ENCODE measurements around the gene CCDC197.

The CCDC197 gene

DNA sequence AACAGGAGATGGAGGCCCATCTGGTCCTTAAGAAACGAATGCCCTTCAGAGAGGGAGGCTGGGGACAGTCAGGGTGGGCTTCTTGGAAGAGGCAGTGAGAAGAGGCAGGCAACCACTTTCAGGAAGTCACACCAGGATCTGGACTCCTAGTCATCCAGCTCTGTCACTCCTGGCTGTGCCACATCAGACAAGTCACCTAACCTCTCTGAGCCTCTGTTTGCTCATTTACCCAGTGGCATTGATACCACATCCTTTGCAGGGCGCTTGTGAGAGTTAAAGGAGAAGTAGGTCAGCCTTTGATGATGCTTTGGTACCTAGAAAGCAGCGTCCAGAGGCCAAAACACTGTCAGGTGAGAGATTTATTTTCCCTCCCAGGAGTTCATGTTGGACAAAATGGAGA, 11.1 kb downstream of the CCDC197 start:
- TF ChIP-seq, protein P1, sequence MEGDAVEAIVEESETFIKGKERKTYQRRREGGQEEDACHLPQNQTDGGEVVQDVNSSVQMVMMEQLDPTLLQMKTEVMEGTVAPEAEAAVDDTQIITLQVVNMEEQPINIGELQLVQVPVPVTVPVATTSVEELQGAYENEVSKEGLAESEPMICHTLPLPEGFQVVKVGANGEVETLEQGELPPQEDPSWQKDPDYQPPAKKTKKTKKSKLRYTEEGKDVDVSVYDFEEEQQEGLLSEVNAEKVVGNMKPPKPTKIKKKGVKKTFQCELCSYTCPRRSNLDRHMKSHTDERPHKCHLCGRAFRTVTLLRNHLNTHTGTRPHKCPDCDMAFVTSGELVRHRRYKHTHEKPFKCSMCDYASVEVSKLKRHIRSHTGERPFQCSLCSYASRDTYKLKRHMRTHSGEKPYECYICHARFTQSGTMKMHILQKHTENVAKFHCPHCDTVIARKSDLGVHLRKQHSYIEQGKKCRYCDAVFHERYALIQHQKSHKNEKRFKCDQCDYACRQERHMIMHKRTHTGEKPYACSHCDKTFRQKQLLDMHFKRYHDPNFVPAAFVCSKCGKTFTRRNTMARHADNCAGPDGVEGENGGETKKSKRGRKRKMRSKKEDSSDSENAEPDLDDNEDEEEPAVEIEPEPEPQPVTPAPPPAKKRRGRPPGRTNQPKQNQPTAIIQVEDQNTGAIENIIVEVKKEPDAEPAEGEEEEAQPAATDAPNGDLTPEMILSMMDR (conservative IDR thresholded peaks at IDR 0.05; ENCODE audit: low read length), result no peak
- no peak for DNase-seq (ENCODE audit: low read depth)
- no peak overlapping the region for H3K4me3 ChIP-seq (ENCODE audit: low read length)

DNA sequence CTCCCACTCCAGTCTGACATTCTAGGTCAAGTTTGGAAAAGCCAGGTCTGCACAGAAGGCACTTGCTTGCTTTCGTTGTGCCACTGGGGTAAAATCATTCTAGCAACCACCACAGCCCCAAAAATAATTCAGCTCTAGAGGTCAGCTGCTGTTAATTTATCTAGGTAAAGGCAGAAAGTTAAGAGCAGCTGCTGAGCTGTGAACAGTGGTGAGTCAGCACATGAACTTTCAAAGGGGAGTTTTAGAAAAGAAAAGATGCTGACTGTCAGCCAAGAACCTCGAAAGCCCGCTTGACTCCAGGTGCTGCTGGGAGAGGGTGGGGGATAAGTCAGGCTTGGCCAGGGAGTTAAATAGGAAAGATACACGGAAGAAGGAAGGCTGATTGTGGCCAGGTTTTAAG, 12.7 kb downstream of the CCDC197 start:
- DNase-seq (ENCODE audit: low read depth), result peak; percentile 31
- H3K4me3 ChIP-seq (ENCODE audit: low read length), result no peak overlapping the region
- TF ChIP-seq, protein P1 (conservative IDR thresholded peaks at IDR 0.05; ENCODE audit: low read length), result no peak

DNA sequence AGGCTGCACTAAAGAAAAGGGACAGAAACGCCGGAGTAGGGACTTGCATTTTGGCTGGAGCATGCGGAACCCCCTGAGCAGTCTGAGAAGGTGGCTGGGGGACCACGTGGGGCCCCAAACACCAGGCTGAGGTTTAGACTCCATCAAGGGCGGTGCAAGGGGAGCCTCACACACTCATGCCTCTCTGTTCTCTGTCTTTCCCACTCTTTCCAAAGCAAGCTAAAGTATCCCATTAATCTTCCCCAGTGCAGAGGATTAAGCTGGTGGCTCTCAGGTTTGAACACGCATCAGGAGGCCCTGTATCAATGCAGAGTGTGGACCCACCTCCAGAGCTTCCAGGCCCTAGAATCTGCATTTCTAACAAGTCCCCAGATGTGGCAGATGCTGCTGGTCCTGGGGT, 13.5 kb downstream of the CCDC197 start:
- TF ChIP-seq, protein P1 (conservative IDR thresholded peaks at IDR 0.05; ENCODE audit: low read length), result no peak
- DNase-seq (ENCODE audit: low read depth), result no peak

DNA sequence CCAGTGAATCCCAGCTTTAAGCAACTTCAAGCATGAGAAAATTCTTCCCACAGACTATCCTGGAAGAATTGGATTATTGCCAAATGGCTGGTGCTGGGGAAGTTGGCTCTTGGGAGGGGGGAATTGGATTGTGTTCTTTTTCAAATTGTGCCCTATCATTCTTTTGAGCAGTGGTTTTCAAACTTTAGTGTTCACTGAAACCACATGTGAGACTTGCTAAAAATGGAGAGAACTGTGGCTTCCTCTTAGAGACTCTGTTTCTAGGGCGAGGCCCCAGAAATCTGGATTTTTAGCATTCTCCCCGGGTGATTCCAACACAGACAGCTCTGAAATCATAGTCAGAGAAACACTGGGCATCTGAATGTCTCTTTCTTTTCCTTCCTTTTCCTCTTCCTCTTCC, 14.7 kb downstream of the CCDC197 start:
- TF ChIP-seq, protein P1 (conservative IDR thresholded peaks at IDR 0.05; ENCODE audit: low read length), result no peak
- peak; percentile 72 for DNase-seq (ENCODE audit: low read depth)
- no peak overlapping the region for H3K4me3 ChIP-seq (ENCODE audit: low read length)

More for the DNA sequence above, 13.5 kb downstream of the CCDC197 start:
- no peak overlapping the region for H3K4me3 ChIP-seq (ENCODE audit: low read length)

DNA sequence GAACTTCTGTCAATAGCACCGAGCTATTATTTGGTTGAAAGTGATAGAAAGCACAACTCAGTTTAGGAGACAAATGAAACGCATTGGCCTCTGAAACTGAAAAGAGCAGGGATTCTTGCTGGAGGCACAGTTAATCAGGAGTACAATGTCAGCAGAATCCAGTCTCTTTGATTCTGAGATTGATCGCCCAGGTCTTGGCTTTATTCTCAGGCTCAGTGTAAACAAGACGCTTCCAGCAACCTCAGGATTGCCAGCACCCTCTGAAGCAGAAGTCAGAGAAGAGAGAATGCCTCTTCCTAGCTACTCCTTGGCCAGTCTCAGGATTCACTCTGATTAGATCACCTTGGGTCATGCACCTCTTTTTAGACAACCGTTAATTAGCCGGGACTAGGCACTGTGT, 17.3 kb downstream of the CCDC197 start:
- no peak overlapping the region for H3K4me3 ChIP-seq (ENCODE audit: low read length)
- DNase-seq (ENCODE audit: low read depth), result no peak
- TF ChIP-seq, protein P1 (conservative IDR thresholded peaks at IDR 0.05; ENCODE audit: low read length), result no peak

DNA sequence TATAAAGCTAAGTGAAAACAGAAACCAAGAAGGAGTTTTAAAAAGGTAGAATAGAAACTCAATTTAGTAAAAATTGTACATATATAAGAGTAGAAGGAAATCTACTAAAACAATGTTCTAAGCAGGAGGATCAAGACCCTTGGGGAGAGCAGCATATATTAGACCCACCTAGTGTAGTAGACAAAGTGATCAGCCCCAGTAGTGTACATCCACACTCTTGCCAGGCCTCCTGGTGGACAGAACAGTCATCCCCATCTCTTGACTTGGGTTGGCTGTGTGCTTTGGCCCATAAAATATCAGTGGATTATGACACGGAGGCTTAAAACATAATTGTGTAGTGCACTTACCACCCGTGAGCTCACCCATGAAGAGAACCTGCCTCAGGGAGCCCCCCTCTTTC, 18.1 kb downstream of the CCDC197 start:
- no peak for DNase-seq (ENCODE audit: low read depth)
- TF ChIP-seq, protein P1 (conservative IDR thresholded peaks at IDR 0.05; ENCODE audit: low read length), result no peak
- no peak overlapping the region for H3K4me3 ChIP-seq (ENCODE audit: low read length)

DNA sequence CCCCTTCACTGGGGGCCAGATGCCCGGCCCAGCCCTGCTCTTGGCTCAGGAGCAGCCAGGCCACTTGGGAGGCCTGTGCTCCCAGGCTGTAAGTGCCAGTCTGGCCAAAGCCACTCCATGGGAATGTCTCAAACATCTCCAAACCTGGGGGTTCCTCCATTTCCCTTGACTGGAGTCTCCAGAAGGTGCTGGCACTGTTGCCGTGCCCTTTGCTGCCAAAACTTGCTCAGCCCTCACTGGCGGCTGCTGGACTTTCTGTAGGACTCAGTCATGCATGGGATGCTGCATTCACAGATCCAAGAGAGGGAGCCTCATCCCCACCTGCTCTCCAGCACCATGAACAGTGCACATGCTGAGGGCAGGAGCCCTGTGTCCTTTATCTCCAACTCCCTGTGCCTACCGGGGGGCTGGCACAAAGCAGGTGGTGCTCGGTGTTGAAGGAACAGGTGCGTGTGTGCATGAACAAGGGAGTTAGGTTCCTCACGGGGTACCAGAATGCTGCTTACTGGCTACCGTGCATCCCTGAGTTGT, 19.4 kb downstream of the CCDC197 start:
- TF ChIP-seq, protein P1 (conservative IDR thresholded peaks at IDR 0.05; ENCODE audit: low read length), result no peak
- no peak for DNase-seq (ENCODE audit: low read depth)
- H3K4me3 ChIP-seq (ENCODE audit: low read length), result no peak overlapping the region

Data from AG10803 (cell line).